ENCODE results near the gene CARM1.
"Not testable (repeated sequence)": the region's sequence is repeated elsewhere in the genome, so short reads cannot be mapped to it uniquely, and the experiment has no call there.

CARM1 gene

DNA sequence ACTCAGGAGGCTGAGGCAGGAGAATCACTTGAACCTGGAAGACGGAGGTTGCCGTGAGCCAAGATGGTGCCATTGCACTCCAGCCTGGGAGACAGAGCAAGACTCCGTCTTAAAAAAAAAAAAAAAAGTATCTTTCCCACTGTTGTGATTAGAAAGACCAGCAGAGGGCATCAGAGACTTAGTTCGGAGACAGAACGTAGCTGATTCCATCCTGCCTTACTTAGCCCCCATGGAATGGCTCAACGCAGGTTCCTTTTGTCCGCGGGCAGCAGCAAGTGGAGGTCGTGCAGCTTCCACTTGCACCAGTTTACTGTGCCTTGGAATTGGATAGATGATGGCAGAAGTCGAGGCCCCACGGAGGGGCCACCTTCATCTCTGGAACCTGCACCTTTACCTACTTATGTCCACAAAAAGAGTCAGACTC, 65.3 kb downstream of the CARM1 start:
- Histone ChIP-seq H3K9ac (ENCODE audit: low read length) (no peak overlapping the region), H3K4me3 (ENCODE audit: low read length) (no peak overlapping the region), H3K4me1 (ENCODE audit: control insufficient read depth, insufficient read depth, low read length) (peaks cover 24% of the 10 kb centered on the region), H3K27me3 (ENCODE audit: control insufficient read depth, insufficient read depth, low read length) (no peaks in the 10 kb centered on the region), H3K9me3 (ENCODE audit: control insufficient read depth, low read length) (no peaks in the 10 kb centered on the region), H3K36me3 (ENCODE audit: control insufficient read depth, insufficient read depth, low read length) (no peaks in the 10 kb centered on the region)

DNA sequence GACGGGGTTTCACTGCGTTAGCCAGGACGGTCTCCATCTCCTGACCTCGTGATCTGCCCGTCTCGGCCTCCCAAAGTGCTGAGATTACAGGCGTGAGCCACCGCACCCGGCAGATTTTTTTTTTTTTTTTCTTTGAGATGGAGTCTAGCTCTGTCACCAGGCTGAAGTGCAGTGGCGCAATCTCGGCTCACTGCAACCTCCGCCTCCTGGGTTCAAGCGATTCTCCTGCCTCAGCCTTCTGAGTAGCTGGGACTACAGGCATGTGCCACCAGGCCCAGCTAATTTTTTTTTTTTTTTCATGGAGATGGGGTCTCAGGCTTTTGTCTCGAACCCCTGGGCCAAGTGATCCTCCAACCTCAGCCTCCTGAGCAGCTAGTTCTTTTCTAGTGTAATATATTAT, 70.3 kb downstream of the CARM1 start:
- H3K27me3 ChIP-seq (ENCODE audit: control insufficient read depth, insufficient read depth, low read length); H3K9ac ChIP-seq (ENCODE audit: low read length); H3K9me3 ChIP-seq (ENCODE audit: control insufficient read depth, low read length); H3K36me3 ChIP-seq (ENCODE audit: control insufficient read depth, insufficient read depth, low read length); H3K4me3 ChIP-seq (ENCODE audit: low read length): not testable (repeated sequence)
- peaks cover 29% of the 10 kb centered on the region for H3K4me1 ChIP-seq (ENCODE audit: control insufficient read depth, insufficient read depth, low read length)

DNA sequence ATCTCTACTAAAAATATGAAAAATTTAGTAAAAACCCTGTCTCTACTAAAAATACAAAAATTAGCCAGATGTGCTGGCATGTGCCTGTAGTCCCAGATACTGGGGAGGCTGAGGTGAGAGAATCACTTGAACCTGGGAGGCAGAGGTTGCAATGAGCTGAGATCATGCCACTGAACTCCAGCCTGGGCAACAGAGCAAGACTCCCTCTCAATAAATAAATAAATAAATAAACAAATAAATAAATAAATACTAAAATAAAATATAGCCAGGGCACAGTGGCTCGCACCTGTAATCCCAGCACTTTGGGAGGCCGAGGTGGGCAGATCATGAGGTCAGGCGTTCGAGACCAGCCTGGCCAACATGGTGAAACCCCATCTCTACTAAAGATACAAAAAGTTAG, 72.1 kb downstream of the CARM1 start:
- not testable (repeated sequence) for H3K9me3 ChIP-seq (ENCODE audit: control insufficient read depth, low read length); H3K36me3 ChIP-seq (ENCODE audit: control insufficient read depth, insufficient read depth, low read length); H3K4me3 ChIP-seq (ENCODE audit: low read length); H3K27me3 ChIP-seq (ENCODE audit: control insufficient read depth, insufficient read depth, low read length)
- peak overlapping the region; percentile 1 for H3K9ac ChIP-seq (ENCODE audit: low read length)
- peaks cover 31% of the 10 kb centered on the region for H3K4me1 ChIP-seq (ENCODE audit: control insufficient read depth, insufficient read depth, low read length)

DNA sequence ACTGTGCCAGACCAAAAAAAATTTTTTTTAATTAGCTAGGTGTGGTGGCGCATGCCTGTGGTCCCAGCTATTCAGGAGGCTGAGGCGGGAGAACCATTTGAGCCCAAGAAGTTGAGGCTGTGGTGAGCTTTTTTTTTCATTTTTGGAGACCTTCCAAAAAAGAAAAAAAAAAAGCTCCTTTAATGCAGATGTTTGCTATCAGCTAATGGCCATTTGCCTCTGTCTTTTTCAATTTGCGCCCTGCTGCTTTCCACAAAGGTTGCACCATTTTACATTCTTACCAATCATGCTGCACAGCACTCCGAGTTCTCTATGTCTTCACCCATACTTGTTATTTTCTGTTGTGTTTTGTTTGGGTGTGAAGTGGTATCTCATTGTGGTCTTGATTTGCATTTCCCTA, 73.9 kb downstream of the CARM1 start:
- no peaks in the 10 kb centered on the region for H3K9me3 ChIP-seq (ENCODE audit: control insufficient read depth, low read length)
- H3K4me3 ChIP-seq (ENCODE audit: low read length): no peak overlapping the region
- no peak overlapping the region for H3K9ac ChIP-seq (ENCODE audit: low read length)
- no peaks in the 10 kb centered on the region for H3K36me3 ChIP-seq (ENCODE audit: control insufficient read depth, insufficient read depth, low read length)
- no peaks in the 10 kb centered on the region for H3K27me3 ChIP-seq (ENCODE audit: control insufficient read depth, insufficient read depth, low read length)
- H3K4me1 ChIP-seq (ENCODE audit: control insufficient read depth, insufficient read depth, low read length): peaks cover 22% of the 10 kb centered on the region

DNA sequence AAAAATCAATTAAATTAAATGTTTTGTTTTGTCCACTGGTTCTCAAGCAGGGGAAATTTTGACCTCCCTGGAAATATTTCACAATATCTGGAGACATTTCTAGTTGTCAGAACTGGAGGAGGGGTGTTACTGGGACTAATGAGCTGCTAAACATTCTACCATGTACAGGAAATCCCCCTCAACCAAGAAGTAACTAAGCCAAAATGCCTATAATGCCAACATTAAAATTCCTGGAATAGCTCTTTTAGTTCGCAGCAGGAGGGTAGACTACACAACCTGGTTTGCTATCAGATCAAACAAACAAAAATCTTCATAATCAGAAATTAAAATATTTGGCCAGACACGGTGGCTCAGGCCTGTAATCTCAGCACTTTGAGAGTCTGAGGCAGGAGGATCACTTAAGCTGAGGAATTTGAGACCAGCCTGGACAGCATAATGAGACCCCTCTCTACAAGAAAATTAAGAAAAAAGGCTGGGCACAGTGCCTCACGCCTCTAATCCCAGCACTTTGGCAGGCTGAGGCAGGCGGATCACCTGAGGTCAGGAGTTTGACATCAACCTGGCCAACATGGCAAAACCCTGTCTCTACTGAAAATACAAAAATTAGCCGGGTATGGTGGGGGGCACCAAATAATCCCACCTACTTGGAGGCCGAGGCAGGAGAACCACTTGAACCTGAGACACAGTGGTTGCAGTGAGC, 75.8 kb downstream of the CARM1 start:
- Histone ChIP-seq H3K4me1 (ENCODE audit: control insufficient read depth, insufficient read depth, low read length) (peaks cover 9% of the 10 kb centered on the region), H3K27me3 (ENCODE audit: control insufficient read depth, insufficient read depth, low read length) (no peaks in the 10 kb centered on the region), H3K4me3 (ENCODE audit: low read length) (no peak overlapping the region), H3K9me3 (ENCODE audit: control insufficient read depth, low read length) (no peaks in the 10 kb centered on the region), H3K36me3 (ENCODE audit: control insufficient read depth, insufficient read depth, low read length) (no peaks in the 10 kb centered on the region), H3K9ac (ENCODE audit: low read length) (no peak overlapping the region)

DNA sequence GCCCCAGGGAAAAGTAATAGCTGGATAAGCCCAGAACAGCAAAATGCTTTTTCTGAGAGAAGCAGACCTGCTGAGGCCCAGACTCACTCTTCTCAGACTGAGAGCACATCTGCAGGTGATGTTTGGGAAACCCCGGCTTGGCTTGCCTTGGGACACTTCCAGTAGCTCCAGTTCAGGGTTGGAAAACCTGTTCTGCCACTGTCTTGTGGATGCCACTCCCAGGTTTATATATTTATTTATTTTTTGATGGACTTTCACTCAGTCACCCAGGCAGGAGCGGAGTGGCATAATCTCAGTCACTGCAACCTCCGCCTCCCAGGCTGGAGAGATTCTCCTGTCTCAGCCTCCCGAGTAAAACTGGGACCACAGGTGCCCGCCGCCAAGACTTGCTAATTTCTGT, 81.5 kb downstream of the CARM1 start:
- no peaks in the 10 kb centered on the region for H3K36me3 ChIP-seq (ENCODE audit: control insufficient read depth, insufficient read depth, low read length)
- H3K4me3 ChIP-seq (ENCODE audit: low read length): no peak overlapping the region
- peaks cover 14% of the 10 kb centered on the region for H3K4me1 ChIP-seq (ENCODE audit: control insufficient read depth, insufficient read depth, low read length)
- no peaks in the 10 kb centered on the region for H3K9me3 ChIP-seq (ENCODE audit: control insufficient read depth, low read length)
- H3K9ac ChIP-seq (ENCODE audit: low read length): no peak overlapping the region
- H3K27me3 ChIP-seq (ENCODE audit: control insufficient read depth, insufficient read depth, low read length): no peaks in the 10 kb centered on the region

DNA sequence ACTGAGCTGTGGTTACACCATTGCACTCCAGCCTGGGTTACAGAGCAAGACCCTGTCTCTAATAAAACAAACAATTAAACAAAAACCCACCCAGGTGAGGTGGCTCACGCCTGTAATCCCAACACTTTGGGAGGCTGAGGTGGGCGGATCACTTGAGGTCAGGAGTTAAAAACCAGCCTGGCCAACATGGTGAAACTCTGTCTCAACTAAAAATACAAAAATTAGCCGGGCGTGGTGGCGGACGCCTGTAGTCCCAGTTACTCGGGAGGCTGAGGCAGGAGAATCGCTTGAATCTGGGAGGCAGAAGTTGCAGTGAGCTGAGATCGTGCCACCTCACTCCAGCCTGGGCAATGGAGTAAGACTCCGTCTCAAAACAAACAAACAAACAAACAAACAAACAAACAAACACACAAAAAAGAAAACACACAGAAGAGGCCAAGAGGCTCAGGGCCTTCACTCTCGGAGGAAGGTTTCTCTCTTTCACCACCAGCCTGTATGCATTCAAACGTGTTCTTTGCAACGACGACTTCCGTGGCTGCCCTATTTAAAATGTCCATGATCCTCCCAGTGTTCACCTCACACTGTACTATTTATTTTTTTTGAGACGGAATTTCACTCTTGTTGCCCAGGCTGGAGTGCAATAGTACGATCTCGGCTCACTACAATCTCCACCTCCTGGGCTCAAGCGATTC, 88.1 kb downstream of the CARM1 start:
- H3K9me3 ChIP-seq (ENCODE audit: control insufficient read depth, low read length); H3K4me3 ChIP-seq (ENCODE audit: low read length); H3K27me3 ChIP-seq (ENCODE audit: control insufficient read depth, insufficient read depth, low read length); H3K36me3 ChIP-seq (ENCODE audit: control insufficient read depth, insufficient read depth, low read length): not testable (repeated sequence)
- Histone ChIP-seq H3K9ac (ENCODE audit: low read length) (peak overlapping the region; percentile 83), H3K4me1 (ENCODE audit: control insufficient read depth, insufficient read depth, low read length) (peaks cover 25% of the 10 kb centered on the region)

DNA sequence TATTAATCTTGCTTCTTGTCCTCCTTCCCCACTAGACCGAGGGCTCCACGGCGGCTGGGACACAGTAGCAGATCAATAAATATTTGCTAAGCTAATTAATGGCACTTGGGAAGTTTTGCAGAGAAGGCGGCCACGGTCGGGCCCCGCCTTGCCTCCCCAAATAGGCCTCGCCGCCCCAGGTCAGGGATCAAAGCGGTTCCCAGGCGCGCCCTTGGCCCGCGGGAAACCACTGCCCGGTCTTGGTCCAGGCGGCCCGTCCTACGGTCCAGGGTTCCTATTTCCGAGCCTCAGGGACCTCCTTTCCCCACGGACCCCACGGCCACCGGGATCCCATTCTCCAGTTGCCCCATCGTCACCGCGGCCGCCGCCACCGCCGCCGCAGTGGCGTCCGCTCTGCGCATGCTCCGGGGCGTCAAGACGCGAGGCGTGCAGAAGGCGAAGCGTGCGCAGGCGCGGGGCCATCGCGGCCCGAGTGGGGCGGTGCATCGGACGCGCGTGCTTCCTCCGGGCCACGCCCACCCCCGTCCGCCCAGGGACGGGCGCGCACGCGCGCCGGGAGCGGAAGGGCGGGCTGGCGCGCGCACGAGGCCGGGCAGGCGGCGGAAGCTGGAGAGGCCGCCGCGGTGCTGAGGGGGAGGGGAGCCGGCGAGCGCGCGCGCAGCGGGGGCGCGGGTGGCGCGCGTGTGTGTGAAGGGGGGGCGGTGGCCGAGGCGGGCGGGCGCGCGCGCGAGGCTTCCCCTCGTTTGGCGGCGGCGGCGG, 89.1 kb downstream of the CARM1 start, which contains the start of gene SMARCA4:
TSS of gene SMARCA4 (plus strand) at position 717 of the 759 bp plus-strand sequence. CDS start 23,122 bp downstream, outside the sequence.
- Histone ChIP-seq H3K4me1 (ENCODE audit: control insufficient read depth, insufficient read depth, low read length) (peaks cover 25% of the 10 kb centered on the region), H3K9me3 (ENCODE audit: control insufficient read depth, low read length) (no peaks in the 10 kb centered on the region), H3K9ac (ENCODE audit: low read length) (peak within 1 kb of the TSS; percentile 83), H3K36me3 (ENCODE audit: control insufficient read depth, insufficient read depth, low read length) (no peaks in the 10 kb centered on the region), H3K4me3 (ENCODE audit: low read length) (peak within 1 kb of the TSS; percentile 66), H3K27me3 (ENCODE audit: control insufficient read depth, insufficient read depth, low read length) (no peaks in the 10 kb centered on the region)

DNA sequence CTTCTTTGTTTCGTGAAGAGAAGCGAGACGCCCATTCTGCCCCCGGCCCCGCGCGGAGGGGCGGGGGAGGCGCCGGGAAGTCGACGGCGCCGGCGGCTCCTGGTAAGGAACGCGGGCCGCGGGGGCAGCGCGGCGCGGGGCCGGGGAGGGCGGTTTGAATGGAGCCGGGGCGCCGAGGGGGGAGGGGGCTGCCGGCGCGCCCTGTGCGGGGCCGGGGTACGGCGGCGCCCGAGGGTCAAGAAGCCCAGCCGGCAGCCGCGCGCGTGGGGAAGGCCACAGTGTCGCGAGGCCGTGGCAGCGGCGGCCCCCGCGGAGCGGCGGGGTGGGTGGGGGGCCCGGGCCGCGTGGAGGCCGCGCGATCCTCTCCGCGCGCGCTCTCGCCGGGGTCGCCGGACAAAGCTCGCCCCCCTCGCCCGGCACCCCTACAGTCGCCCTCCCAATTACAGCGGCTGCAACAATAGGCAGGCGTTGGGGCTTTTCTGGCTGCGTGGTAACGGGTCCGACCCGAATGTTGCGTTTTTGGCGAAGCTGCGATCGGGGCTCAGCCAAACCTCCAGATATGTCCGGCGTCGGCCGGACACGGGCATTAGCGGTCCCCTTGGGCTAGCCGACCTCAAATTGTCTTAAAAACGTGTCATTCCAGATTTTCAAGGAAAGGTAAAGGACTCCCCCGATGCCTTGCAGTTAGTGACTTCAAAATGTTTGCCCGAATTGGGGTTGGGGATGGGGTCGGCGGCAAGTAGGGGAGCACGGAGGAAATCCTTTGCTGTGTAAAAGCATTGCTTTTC, 89.9 kb downstream of the CARM1 start:
- Histone ChIP-seq H3K9me3 (ENCODE audit: control insufficient read depth, low read length) (no peaks in the 10 kb centered on the region), H3K36me3 (ENCODE audit: control insufficient read depth, insufficient read depth, low read length) (no peaks in the 10 kb centered on the region), H3K27me3 (ENCODE audit: control insufficient read depth, insufficient read depth, low read length) (no peaks in the 10 kb centered on the region), H3K4me3 (ENCODE audit: low read length) (peak overlapping the region; percentile 46), H3K4me1 (ENCODE audit: control insufficient read depth, insufficient read depth, low read length) (peaks cover 25% of the 10 kb centered on the region), H3K9ac (ENCODE audit: low read length) (peak overlapping the region; percentile 79)

DNA sequence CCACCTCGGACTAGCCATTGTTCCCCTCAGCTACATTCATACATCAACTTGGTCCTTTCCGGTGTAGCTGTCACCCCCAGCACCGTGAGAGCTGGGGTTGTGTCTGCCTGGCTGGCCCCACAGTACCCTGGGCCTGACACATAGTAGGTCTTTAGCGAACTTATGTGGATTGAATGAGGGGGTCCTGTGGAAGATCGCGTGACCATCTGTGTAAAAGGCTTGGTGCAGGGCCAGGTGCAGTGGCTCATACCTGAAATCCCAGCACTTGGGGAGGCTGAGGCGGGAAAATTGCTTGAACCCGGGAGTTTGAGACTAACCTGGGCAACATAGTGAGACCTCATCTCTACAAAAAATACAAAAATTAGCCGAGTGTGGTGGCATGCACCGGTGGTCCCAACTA, 91.5 kb downstream of the CARM1 start:
- Histone ChIP-seq H3K9me3 (ENCODE audit: control insufficient read depth, low read length) (no peaks in the 10 kb centered on the region), H3K4me1 (ENCODE audit: control insufficient read depth, insufficient read depth, low read length) (peaks cover 25% of the 10 kb centered on the region), H3K9ac (ENCODE audit: low read length) (no peak overlapping the region), H3K36me3 (ENCODE audit: control insufficient read depth, insufficient read depth, low read length) (no peaks in the 10 kb centered on the region), H3K27me3 (ENCODE audit: control insufficient read depth, insufficient read depth, low read length) (no peaks in the 10 kb centered on the region), H3K4me3 (ENCODE audit: low read length) (no peak overlapping the region)

DNA sequence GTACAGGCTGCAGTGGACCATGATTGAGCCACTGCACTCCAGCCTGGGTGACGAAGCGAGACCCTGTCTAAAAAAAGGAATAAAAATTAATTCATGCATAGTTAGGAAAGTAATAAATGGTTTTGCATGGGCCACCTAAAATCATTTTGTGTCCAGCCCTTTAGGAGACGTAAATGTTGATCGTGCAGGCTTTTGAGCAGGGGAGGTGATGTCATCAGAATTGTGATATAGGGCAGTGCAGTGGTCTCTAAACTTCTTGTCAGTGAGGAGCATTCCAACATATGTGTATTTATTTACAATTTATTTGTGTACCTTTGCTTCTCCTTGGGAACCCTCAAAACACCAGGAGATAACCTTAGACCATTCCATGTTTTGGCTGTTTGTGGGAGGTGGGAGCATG, 92.5 kb downstream of the CARM1 start:
- no peak overlapping the region for H3K9ac ChIP-seq (ENCODE audit: low read length)
- H3K9me3 ChIP-seq (ENCODE audit: control insufficient read depth, low read length): no peaks in the 10 kb centered on the region
- peaks cover 31% of the 10 kb centered on the region for H3K4me1 ChIP-seq (ENCODE audit: control insufficient read depth, insufficient read depth, low read length)
- no peaks in the 10 kb centered on the region for H3K36me3 ChIP-seq (ENCODE audit: control insufficient read depth, insufficient read depth, low read length)
- H3K27me3 ChIP-seq (ENCODE audit: control insufficient read depth, insufficient read depth, low read length): no peaks in the 10 kb centered on the region
- no peak overlapping the region for H3K4me3 ChIP-seq (ENCODE audit: low read length)
